OCI-LY1 (cell line): Measurements from ENCODE around the gene RPL27A.

Experiments
- EZH2 ChIP-seq: fragments of 200-600 bp; sonication (generic), shearing (Covaris generic); IDR thresholded peaks from 2 replicates; pipeline ENCODE4 v1.8.0; 2017; ENCODE audit warnings: borderline replicate concordance, mixed run types, mild to moderate bottlenecking, antibody characterized with exemption, low read length, moderate library complexity, mixed read lengths
- TF ChIP-seq, protein P1 (sequence below): fragments of 200-600 bp; sonication (generic), shearing (Covaris generic); IDR thresholded peaks from 2 replicates; pipeline ENCODE4 v1.5.1; 2017; ENCODE audit warnings: mild to moderate bottlenecking, antibody characterized with exemption, low read length, moderate library complexity, mixed read lengths

DNA sequence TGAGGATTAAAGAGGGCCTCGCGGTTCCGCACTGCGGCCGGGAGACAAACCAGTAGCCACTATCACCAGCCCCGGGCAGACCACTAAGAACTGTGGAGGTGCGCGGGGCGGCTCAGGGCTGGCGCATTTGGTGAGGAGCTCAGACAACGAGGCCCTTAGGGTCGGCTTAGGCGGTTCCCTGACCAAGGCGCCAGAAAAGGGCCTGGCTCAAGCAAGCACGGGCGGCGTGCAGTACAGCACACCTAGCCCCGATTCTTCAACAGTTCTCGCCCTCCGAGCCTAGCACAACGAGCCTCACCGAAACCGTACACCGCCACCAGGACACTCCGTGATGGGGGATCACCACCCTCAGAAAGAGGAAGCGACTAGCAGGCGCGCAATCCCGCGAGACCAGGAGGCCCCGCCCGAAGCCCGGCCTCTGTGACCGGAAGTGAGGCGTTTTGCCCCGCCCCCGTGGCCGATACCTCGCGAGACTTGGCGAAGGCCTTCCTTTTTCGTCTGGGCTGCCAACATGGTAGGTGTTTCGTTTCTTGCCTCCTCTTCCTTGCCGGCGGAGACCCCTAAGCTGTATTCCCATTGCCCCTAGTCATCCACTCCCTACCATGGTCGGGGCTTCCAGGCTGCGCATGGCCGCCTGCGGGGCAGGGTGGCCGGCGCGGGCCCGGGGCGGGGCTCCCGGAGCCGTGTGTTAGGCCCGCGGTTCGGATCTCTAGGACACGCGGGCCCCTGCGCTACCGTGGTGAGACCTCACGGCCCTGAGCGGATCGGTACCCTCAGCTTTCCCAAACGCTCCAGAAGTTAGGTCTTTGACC lies at the start of gene RPL27A, which contains the start of gene TRIM66:
- TF ChIP-seq, protein P1, sequence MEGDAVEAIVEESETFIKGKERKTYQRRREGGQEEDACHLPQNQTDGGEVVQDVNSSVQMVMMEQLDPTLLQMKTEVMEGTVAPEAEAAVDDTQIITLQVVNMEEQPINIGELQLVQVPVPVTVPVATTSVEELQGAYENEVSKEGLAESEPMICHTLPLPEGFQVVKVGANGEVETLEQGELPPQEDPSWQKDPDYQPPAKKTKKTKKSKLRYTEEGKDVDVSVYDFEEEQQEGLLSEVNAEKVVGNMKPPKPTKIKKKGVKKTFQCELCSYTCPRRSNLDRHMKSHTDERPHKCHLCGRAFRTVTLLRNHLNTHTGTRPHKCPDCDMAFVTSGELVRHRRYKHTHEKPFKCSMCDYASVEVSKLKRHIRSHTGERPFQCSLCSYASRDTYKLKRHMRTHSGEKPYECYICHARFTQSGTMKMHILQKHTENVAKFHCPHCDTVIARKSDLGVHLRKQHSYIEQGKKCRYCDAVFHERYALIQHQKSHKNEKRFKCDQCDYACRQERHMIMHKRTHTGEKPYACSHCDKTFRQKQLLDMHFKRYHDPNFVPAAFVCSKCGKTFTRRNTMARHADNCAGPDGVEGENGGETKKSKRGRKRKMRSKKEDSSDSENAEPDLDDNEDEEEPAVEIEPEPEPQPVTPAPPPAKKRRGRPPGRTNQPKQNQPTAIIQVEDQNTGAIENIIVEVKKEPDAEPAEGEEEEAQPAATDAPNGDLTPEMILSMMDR: no peak
- TF ChIP-seq EZH2: no peak
